Measurements from ENCODE around the gene DLGAP1. TPM values are rescaled to one million over a fixed set of nuclear protein-coding genes. Genes with fewer than 3 reads are reported as not detected.

Gene DLGAP1
- total RNA-seq, 1 experiment from 2014 or later, result 23.2 TPM

DNA sequence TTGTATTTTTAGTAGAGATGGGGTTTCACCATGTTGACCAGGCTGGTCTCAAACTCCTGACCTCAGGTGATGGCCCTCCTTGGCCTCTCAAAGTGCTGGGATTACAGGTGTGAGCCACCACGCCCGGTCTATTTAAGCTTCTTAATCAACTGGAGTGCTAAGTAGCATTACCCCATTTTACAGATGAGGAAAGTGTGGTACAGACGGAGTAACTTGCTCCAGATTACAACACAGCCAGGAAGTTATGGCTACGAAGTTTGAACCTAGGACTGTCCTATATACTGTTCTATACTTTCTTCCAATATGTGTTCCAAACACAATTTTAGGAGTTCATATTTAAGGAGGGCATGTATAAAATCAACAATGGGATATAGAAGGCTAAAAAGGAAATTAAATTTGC, 807.5 kb downstream of the DLGAP1 start:
- H3K27me3 Mint-ChIP-seq (ENCODE audit: low read depth), result no peaks in the 10 kb centered on the region
- H3K36me3 Mint-ChIP-seq (ENCODE audit: insufficient read depth in 1 of 3, low read depth in 3 of 3), result peaks cover 0 to 2% (median 0%) of the 10 kb centered on the region in 3 experiments; a peak in 1 of 7 replicates

More for the DNA sequence above, 807.5 kb downstream of the DLGAP1 start:
- TF ChIP-seq, protein P1, sequence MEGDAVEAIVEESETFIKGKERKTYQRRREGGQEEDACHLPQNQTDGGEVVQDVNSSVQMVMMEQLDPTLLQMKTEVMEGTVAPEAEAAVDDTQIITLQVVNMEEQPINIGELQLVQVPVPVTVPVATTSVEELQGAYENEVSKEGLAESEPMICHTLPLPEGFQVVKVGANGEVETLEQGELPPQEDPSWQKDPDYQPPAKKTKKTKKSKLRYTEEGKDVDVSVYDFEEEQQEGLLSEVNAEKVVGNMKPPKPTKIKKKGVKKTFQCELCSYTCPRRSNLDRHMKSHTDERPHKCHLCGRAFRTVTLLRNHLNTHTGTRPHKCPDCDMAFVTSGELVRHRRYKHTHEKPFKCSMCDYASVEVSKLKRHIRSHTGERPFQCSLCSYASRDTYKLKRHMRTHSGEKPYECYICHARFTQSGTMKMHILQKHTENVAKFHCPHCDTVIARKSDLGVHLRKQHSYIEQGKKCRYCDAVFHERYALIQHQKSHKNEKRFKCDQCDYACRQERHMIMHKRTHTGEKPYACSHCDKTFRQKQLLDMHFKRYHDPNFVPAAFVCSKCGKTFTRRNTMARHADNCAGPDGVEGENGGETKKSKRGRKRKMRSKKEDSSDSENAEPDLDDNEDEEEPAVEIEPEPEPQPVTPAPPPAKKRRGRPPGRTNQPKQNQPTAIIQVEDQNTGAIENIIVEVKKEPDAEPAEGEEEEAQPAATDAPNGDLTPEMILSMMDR (conservative IDR thresholded peaks at IDR 0.05), result no peak
- H2AFZ ChIP-seq (ENCODE audit: low read length), result no peak overlapping the region
- H2BK20ac ChIP-seq (ENCODE audit: low read depth, low read length, poor library complexity, severe bottlenecking), result no peak overlapping the region
- H3K23ac ChIP-seq (ENCODE audit: insufficient read length, low read depth, low read length), result no peak overlapping the region
- Mint-ChIP-seq H3K4me3 (no peak overlapping the region), H3K9me3 (no peaks in the 10 kb centered on the region), H3K4me1 (peaks cover 19 to 20% of the 10 kb centered on the region in 2 experiments), H3K27ac (no peak overlapping the region)
- no peak overlapping the region for H3K9ac ChIP-seq (ENCODE audit: extremely low read depth, insufficient read length, low read length)
- no peak overlapping the region for H4K8ac ChIP-seq (replicated peaks; ENCODE audit: insufficient read length, low read depth, low read length)
- H3K18ac ChIP-seq (ENCODE audit: insufficient read length, low read depth, low read length), result no peak overlapping the region
- H4K20me1 ChIP-seq (ENCODE audit: control insufficient read depth, insufficient read depth, insufficient read length), result no peaks in the 10 kb centered on the region
- WGBS (ENCODE audit: extremely low coverage, insufficient read length, low lambda C conversion rate), result no CpG with 5 or more reads among the region's 4 CpGs
- no peaks in the 10 kb centered on the region for H3K79me2 ChIP-seq (ENCODE audit: insufficient read depth, low read length)
- no peaks in the 10 kb centered on the region for H3K79me1 ChIP-seq (ENCODE audit: insufficient read depth, low read depth, low read length, poor library complexity, severe bottlenecking)
- no peaks in the 10 kb centered on the region for H3K9me3 ChIP-seq (ENCODE audit: control insufficient read depth, low read depth, low read length)
- no peak overlapping the region for H2BK15ac ChIP-seq (ENCODE audit: low read depth, low read length)
- H4K91ac ChIP-seq (ENCODE audit: insufficient read length, low read depth, low read length), result no peak overlapping the region
- H3K4me1 ChIP-seq (ENCODE audit: insufficient read depth, low read length), result peaks cover 7% of the 10 kb centered on the region; the same call in 1 of the 2 replicates
- H3K14ac ChIP-seq (ENCODE audit: insufficient read depth, low read length), result no peak overlapping the region
- H3T11ph ChIP-seq (ENCODE audit: low read length), result no peak overlapping the region
- no peak overlapping the region for H2AK5ac ChIP-seq (ENCODE audit: insufficient read length, low read length)
- H3K4me2 ChIP-seq (ENCODE audit: insufficient read depth, insufficient read length, low read length), result no peak overlapping the region
- no peaks in the 10 kb centered on the region for H3K27me3 ChIP-seq (ENCODE audit: insufficient read depth, low read length)
- no peak overlapping the region for H3K4ac ChIP-seq (ENCODE audit: low read depth, low read length)
- no peaks in the 10 kb centered on the region for H3K23me2 ChIP-seq (ENCODE audit: insufficient read length, low read depth, low read length, poor library complexity, severe bottlenecking)
- no peak overlapping the region for H2BK12ac ChIP-seq (ENCODE audit: insufficient read length, low read depth, low read length)
- no peak for DNase-seq
- no peak overlapping the region for H3K56ac ChIP-seq (ENCODE audit: insufficient read length, low read depth, low read length)
- H3K27ac ChIP-seq (ENCODE audit: insufficient read length, low read depth, low read length), result no peak overlapping the region
- H4K5ac ChIP-seq (ENCODE audit: insufficient read length, low read depth, low read length), result no peak overlapping the region
- H2BK120ac ChIP-seq (ENCODE audit: low read depth, low read length, poor library complexity, severe bottlenecking), result no peak overlapping the region
- H2BK5ac ChIP-seq (ENCODE audit: insufficient read length, low read length), result no peak overlapping the region
